GM10847 (cell line): ENCODE data around the gene GANAB.

Source experiments
- POLR2A ChIP-seq: IDR thresholded peaks from 2 replicates; pipeline ENCODE4 v1.6.1; 2011; ENCODE audit not compliant: insufficient read length; ENCODE audit errors: extremely low read depth

The GANAB gene

DNA sequence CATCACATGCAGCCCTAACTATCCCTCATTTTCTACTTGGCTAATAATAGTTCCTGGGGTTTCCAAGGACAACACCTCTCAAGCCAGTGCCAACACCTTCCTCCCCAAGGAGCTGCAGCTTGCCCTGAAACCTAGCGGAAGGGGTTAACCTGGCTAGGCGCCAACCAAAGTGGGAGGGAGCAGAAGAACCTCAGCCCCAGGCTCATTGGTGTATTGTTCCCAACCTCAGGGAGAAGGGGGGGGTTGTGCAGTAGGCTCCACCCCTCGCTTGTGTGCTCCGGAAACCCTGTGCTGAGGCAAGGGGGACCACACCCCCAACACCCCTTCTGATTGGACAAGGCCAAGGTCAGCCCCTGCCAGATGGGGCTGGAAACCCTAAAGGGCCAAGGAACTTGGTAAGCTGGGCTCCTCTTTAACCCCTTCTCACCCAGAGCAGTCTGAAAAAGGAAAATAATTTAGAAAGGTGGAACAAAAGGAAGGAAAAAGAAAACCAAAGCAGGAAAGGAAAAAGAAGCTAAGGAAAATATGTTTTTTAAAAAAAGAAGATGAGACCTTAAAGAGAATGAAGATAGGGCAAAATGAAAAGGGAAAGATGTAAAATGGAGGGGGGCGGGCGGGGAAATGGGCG, 47.2 kb downstream of the GANAB start:
- no peak for TF ChIP-seq POLR2A

DNA sequence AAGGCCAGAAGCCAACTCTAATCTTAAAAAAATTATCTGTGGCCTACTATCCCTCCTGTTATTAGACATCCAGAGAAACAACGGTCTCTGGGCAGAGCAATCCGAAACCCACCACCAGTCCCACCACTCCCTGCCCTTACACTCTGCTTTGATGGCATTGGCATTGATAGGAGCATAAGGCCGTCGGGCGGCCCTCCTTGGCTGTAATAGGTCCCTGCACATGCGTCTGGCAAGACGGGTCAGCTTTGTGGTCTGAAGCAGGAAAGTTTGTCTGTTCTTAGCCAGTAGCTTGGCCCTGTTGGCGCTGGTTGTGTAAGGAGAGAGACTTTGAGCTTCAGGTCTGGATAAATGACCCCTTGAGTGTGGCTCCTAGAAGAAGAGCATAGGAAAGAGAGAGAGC, 51.3 kb downstream of the GANAB start:
- no peak for TF ChIP-seq POLR2A

DNA sequence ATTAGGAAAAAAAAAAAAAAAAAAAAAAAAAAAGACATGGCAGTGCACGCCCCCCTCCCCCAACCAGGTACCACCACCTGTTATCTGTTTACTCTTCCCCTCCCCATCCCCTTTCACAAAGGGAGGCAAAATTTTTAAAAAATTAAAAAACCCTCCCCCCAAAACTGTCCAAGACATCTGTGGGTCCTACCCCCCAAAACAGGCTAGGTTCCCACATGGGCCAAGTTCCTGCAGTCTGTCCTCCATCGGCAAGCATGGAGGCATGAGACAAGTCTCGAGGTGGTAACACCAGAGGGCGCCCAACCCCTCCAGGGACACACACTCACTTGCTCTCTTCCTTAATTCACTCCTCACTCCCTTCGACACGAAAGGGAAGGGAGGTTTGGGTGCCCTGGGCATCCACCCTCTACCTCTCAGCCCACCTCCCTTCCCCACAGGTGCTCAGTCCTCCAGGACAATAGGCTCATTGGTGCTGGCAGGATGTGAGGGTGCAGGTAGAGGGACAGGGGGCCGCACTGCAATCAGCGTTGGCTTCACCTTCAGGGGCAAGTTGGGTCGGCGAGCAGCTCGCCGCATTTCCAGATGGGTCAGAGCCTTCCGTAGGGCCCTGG, 52.9 kb downstream of the GANAB start:
- no peak for TF ChIP-seq POLR2A

GRCh38 chr11:62592989-62593421, 53.4 kb downstream of the GANAB start:
- no peak for TF ChIP-seq POLR2A

- TF ChIP-seq POLR2A = no peak
Observed at GRCh38 chr11:62592146-62592815, 54.1 kb downstream of the GANAB start.

DNA sequence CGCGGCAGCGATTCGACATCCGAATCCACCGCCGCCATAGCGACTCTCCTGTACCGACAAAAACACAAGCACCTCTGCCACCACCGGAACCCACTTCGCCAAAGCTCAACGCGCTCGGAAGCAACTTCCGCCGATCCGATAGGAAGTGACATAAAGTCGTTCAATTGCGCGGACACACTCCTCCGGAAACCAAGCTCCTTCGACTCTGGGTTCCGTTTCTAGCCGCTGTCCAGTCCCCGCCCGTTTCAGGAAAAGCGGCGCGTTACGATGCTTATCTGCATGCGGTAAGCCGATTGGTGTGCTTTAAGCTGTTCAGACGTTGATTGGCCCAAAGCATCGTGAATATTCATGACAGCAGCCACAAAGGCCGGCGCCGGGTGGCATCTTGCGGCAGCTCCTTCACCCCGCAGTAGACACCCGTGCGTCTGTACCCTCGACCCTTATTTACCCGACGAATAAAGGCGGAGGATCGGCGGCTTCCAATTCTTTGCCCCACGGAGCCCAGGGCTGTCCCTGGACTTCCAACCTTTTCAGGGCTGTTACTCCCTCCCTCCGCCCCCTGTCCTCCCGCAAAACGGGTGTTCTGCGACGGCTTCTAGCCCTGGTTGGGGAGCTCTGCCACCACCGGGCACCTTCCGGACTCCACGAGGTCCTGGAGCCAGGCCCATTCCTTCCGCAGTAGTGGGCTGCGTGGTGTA, 54.8 kb downstream of the GANAB start, which contains the start of gene TUT1:
Gene TUT1 (minus strand): TSS at position 76 of the 698 bp plus-strand sequence. CDS start 38 bp downstream, at position 38.
- TF ChIP-seq POLR2A = peak; percentile 88

GRCh38 chr11:62588966-62589637, 57.3 kb downstream of the GANAB start:
- no peak for TF ChIP-seq POLR2A

GRCh38 chr11:62580959-62581715, 65.3 kb downstream of the GANAB start:
- no peak for TF ChIP-seq POLR2A

GRCh38 chr11:62579252-62579651, 67.2 kb downstream of the GANAB start:
- no peak for TF ChIP-seq POLR2A

- TF ChIP-seq POLR2A = no peak
Observed at GRCh38 chr11:62578541-62578940, 67.9 kb downstream of the GANAB start.

GRCh38 chr11:62577046-62577714, 69.2 kb downstream of the GANAB start:
- no peak for TF ChIP-seq POLR2A

DNA sequence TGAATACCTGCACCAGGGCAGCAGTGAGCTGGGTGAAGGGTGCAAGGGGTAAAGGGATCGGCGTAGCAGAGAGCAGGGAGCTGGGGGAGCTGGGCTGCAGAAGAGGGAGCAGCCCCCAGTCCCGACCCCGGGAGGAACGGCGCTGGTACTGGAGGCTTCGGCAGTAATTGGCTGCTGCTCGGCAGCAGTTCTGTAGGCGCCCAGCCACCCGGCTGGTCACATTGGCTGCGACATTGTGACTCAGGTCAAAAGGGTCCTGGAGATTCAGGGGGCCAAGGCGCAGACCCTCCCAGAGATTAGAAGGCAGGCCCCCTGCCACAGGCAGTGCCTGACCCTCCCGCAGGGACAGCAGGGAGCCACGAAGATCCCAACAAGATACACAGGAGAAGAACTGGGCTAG, 70.6 kb downstream of the GANAB start:
- no peak for TF ChIP-seq POLR2A

GRCh38 chr11:62575156-62575555, 71.3 kb downstream of the GANAB start:
- TF ChIP-seq POLR2A = no peak
